K562 treated with DMSO at 1 percent for 12 hours (cell line): ENCODE results near the gene CENPM. TPM values are rescaled to one million over a fixed set of nuclear protein-coding genes. Genes with fewer than 3 reads are reported as not detected.

ENCODE experiments used
- total RNA-seq: library from RNA; unstranded; fragments of 300-600 nt; gene quantifications from 2 replicates; pipeline ENCODE4 v1.2.3, GENCODE V29; 2022; ENCODE audit not compliant: insufficient read depth

Gene CENPM
- 32.4 and 40.9 TPM in 2 replicates for total RNA-seq

GRCh38 chr22:41946629-41947423 lies at the start of gene CENPM:
Gene CENPM, minus strand, starts transcription at chr22:41947152. Its CDS starts 76 bp downstream, at chr22:41947076.

GRCh38 chr22:41969110-41969646 lies 22.2 kb upstream of the CENPM start, which contains the start of gene SEPTIN3:
Gene SEPTIN3, plus strand, starts transcription at chr22:41969443. Its CDS starts 2,050 bp downstream, at chr22:41971493.

GRCh38 chr22:41951898-41952474 lies 5.0 kb upstream of the CENPM start, which contains the start of gene SMIM45:
Gene SMIM45, plus strand, starts transcription at chr22:41952150.

GRCh38 chr22:41915035-41915785 lies 31.7 kb downstream of the CENPM start, which contains the start of gene SHISA8:
Gene SHISA8, minus strand, starts transcription at chr22:41915074. Its CDS starts 407 bp downstream, at chr22:41914667.

Other genes starting within 250 kb of the CENPM start
- gene MEI1, start 247.6 kb downstream of the CENPM start, total RNA-seq = 0.81 TPM in 1 of 2 replicates, not detected in the other
- gene CCDC134, start 146.5 kb downstream of the CENPM start, total RNA-seq = 5.1 TPM in 1 of 2 replicates, not detected in the other
- 44.6 and 89.9 TPM in 2 replicates for gene SREBF2, start 114.0 kb downstream of the CENPM start, total RNA-seq
- 1.3 and 1.4 TPM in 2 replicates for gene SHISA8, start 32.1 kb downstream of the CENPM start, total RNA-seq
- gene TNFRSF13C, start 20.3 kb downstream of the CENPM start, total RNA-seq = 0.39 and 1.6 TPM in 2 replicates
- gene SEPTIN3, start 22.3 kb upstream of the CENPM start, total RNA-seq = not detected in 2 replicates
- gene WBP2NL, start 51.6 kb upstream of the CENPM start, total RNA-seq = not detected in 2 replicates
- gene NAGA, start 123.7 kb upstream of the CENPM start, total RNA-seq = 27.8 and 42.6 TPM in 2 replicates
- gene PHETA2, start 127.1 kb upstream of the CENPM start, total RNA-seq = not detected in 2 replicates
- 55.6 and 82.6 TPM in 2 replicates for gene SMDT1, start 132.5 kb upstream of the CENPM start, total RNA-seq
- gene NDUFA6, start 143.6 kb upstream of the CENPM start, total RNA-seq = 56.4 and 77.8 TPM in 2 replicates
- 0.28 TPM in 1 of 2 replicates, not detected in the other for gene CYP2D6, start 183.7 kb upstream of the CENPM start, total RNA-seq